ENCODE measurements around the gene ZNF786. TPM values are rescaled to one million over a fixed set of nuclear protein-coding genes. Genes with fewer than 3 reads are reported as not detected.
"Not testable (repeated sequence)": the region's sequence is repeated elsewhere in the genome, so short reads cannot be mapped to it uniquely, and the experiment has no call there.

Gene ZNF786
- total RNA-seq, 2 experiments from 2014 or later = 2.1 to 2.2 TPM

DNA sequence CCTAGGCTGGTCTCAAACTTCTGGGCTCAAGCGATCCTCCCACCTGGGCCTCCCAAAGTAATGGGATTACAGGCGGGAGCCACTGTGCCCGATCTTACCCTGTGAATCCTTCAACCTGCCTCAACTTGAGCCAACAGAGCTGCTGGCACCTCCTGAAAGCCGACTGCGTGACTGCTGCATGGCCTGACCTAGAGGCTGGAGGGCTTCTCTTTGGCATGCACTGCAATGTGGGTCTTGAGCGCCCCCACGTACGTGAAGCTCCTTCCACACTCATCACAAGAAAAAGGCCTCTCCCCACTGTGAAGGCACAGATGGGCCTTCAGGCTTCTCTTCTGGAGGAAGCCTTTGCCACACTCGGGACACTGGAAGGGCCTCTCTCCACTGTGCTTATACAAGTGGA lies 12.9 kb upstream of the ZNF786 start:
- Mint-ChIP-seq H3K27ac (no peak overlapping the region), H3K9me3 (no peaks in the 10 kb centered on the region), H3K4me1 (ENCODE audit: low read depth) (no peaks in the 10 kb centered on the region), H3K27me3 (ENCODE audit: low read depth) (no peaks in the 10 kb centered on the region), H3K36me3 (ENCODE audit: low read depth) (no peaks in the 10 kb centered on the region), H3K4me3 (no peak overlapping the region)
- CTCF ChIA-PET = interaction anchor here (0.6 to 1.1 kb wide), 3 partner anchors 30 to 45 kb away, joined by 3 read pairs; no protein-coding TSS in a partner anchor
- no peak for DNase-seq
- intact Hi-C loops (cut with micrococcal nuclease) = no loop called here

DNA sequence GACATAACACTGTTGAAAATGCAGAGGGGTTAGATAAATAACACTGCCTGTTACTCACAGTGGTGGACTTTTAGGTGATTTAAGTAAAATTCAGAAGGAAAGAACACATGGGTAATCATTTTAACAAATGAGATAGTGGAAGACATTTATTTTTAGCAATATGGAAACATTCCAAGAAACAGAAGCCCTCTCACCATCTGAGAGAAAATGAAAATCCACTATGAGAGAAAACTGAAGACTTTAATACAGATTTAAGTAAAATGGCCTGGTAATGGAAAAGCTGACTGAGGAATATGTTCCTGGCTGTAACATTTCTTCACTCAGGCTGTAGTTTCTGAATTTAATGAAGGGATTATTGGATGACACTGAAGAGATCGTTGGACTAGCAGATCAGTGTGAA lies 12.1 kb upstream of the ZNF786 start:
- H3K36me3 Mint-ChIP-seq (ENCODE audit: low read depth) = no peaks in the 10 kb centered on the region
- H3K27ac Mint-ChIP-seq = no peak overlapping the region
- CTCF ChIA-PET = no interaction called here
- DNase-seq = no peak
- H3K27me3 Mint-ChIP-seq (ENCODE audit: low read depth) = no peaks in the 10 kb centered on the region
- H3K4me1 Mint-ChIP-seq (ENCODE audit: low read depth) = no peaks in the 10 kb centered on the region
- intact Hi-C loops (cut with micrococcal nuclease) = no loop called here
- H3K9me3 Mint-ChIP-seq = no peaks in the 10 kb centered on the region
- no peak overlapping the region for H3K4me3 Mint-ChIP-seq

DNA sequence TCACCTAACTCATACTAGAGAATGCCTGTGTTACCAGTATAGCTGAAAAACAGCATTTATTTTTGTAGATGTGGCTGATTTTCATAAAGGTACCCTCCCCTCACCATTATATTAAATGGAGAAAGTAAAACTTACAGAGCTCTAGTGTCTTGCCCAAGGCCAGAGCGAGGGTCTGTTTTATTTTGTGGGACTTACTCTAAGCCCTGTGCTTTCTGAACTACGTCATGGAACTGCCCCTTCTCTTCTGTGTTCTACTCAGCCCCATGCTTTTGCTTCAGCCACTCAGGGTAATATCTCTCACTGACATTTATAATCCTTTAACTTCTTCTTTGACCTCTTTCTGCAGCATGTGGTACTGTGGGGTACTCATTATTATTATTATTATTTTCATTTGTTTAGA lies 10.3 kb upstream of the ZNF786 start:
- Mint-ChIP-seq H3K4me3 (no peak overlapping the region), H3K36me3 (ENCODE audit: low read depth) (no peaks in the 10 kb centered on the region), H3K4me1 (ENCODE audit: low read depth) (no peaks in the 10 kb centered on the region), H3K27me3 (ENCODE audit: low read depth) (no peaks in the 10 kb centered on the region), H3K27ac (no peak overlapping the region), H3K9me3 (no peaks in the 10 kb centered on the region)
- CTCF ChIA-PET = interaction anchor here (0.6 kb wide), 1 partner anchor 27 kb away, joined by 3 read pairs; no protein-coding TSS in a partner anchor
- intact Hi-C loops (cut with micrococcal nuclease) = no loop called here
- DNase-seq = no peak

DNA sequence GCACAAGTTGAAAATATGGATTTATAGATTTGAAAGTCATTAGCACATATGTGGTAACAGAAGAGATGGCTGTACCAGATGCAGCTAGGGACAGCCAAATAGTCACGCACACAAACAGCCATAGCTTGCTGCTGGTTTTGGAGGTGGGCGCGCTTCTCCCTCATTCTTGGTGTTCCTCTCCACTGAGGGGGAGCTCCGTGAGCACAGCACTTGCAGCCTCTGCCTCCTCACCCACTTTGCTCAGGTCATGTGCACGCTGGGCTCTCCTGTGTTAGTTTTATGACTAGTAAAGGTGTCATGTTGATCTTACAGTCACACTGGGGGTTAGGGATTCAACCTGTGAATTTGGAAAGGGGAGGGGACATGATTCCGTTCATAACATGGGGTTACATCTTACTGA lies 8.5 kb upstream of the ZNF786 start:
- no peak for DNase-seq
- H3K9me3 Mint-ChIP-seq = no peaks in the 10 kb centered on the region
- intact Hi-C loops (cut with micrococcal nuclease) = no loop called here
- no peak overlapping the region for H3K27ac Mint-ChIP-seq
- CTCF ChIA-PET = interaction anchor here (1.3 kb wide), 1 partner anchor 92 kb away, joined by 4 read pairs; no protein-coding TSS in a partner anchor
- H3K36me3 Mint-ChIP-seq (ENCODE audit: low read depth) = no peaks in the 10 kb centered on the region
- H3K4me3 Mint-ChIP-seq = no peak overlapping the region
- no peaks in the 10 kb centered on the region for H3K27me3 Mint-ChIP-seq (ENCODE audit: low read depth)
- H3K4me1 Mint-ChIP-seq (ENCODE audit: low read depth) = no peaks in the 10 kb centered on the region

DNA sequence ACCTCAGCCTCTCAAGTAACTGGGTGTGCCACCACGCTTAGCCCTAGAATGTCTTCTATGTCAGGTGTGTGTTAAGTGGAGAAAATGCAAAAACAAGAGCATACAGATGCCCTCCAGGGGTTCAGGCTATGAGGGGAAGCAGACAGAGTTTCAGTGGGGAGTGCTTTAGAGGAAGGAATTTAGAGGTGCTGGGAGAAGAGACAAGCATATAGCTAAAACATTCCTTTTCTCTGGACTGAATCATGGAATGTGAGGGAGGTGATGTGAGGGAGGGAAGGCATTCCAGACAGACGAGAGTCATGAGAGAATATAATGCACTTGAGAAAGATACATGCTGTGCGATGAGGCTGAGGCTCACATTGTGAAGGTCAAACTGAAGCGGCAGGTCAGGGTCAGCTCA lies 6.6 kb upstream of the ZNF786 start:
- DNase-seq = no peak
- intact Hi-C loops (cut with micrococcal nuclease) = no loop called here
- no peaks in the 10 kb centered on the region for H3K9me3 Mint-ChIP-seq
- CTCF ChIA-PET = interaction anchor here (0.6 kb wide), 1 partner anchor 157 kb away, joined by 3 read pairs; no protein-coding TSS in a partner anchor
- no peak overlapping the region for H3K4me3 Mint-ChIP-seq
- H3K27ac Mint-ChIP-seq = no peak overlapping the region
- no peaks in the 10 kb centered on the region for H3K4me1 Mint-ChIP-seq (ENCODE audit: low read depth)
- no peaks in the 10 kb centered on the region for H3K27me3 Mint-ChIP-seq (ENCODE audit: low read depth)
- H3K36me3 Mint-ChIP-seq (ENCODE audit: low read depth) = no peaks in the 10 kb centered on the region

DNA sequence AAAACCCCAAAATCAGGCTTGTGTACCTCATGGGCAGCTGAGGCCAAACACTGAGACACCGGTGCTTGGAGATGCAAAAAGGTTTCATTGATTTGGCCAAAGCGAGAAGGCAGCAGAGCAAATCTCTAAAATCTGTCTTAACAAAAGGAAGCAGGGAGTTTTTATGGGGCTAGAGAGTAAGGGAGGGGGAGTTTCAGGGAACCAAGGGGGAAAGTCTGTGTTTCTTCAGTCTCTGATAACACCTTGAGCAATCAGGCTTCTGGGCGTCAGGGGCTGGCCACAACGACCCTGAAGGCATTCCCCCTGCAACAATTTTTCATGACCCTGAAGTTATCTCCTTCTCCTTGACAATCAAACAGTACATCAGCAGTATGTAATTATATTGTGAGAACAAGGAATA lies 2.7 kb upstream of the ZNF786 start:
- H3K4me3 Mint-ChIP-seq = no peak overlapping the region
- DNase-seq = no peak
- no peaks in the 10 kb centered on the region for H3K9me3 Mint-ChIP-seq
- intact Hi-C loops (cut with micrococcal nuclease) = no loop called here
- peaks cover 14% of the 10 kb centered on the region for H3K4me1 Mint-ChIP-seq (ENCODE audit: low read depth)
- no peak overlapping the region for H3K27ac Mint-ChIP-seq
- H3K36me3 Mint-ChIP-seq (ENCODE audit: low read depth) = no peaks in the 10 kb centered on the region
- CTCF ChIA-PET = interaction anchor here (0.6 to 1.8 kb wide), 3 partner anchors 69 to 1693 kb away, joined by 3 to 5 read pairs (median 3); no protein-coding TSS in a partner anchor
- no peaks in the 10 kb centered on the region for H3K27me3 Mint-ChIP-seq (ENCODE audit: low read depth)

DNA sequence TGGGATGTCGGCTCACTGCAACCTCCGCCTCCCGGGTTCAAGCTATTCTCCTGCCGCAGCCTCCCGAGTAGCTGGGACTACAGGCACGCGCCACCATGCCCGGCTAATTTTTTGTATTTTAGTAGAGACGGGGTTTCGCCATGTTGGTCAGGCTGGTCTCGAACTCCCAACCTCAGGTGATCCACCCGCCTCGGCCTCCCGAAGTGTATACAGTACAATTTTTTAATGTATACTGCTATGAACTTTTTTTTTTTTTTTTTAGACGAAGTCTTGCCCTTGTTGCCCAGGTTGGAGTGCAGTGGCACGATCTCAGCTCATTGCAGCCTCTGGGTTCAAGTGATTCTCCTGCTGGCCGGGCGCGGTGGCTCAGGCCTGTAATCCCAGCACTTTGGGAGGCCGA lies 1.7 kb upstream of the ZNF786 start:
- H3K27me3 Mint-ChIP-seq (ENCODE audit: low read depth); H3K9me3 Mint-ChIP-seq; intact Hi-C loops (cut with micrococcal nuclease); DNase-seq; H3K36me3 Mint-ChIP-seq (ENCODE audit: low read depth): not testable (repeated sequence)
- Mint-ChIP-seq H3K4me3 (peak overlapping the region; percentile 29), H3K4me1 (ENCODE audit: low read depth) (peaks cover 18% of the 10 kb centered on the region), H3K27ac (peak overlapping the region; percentile 94)
- CTCF ChIA-PET = interaction anchor here (0.9 to 1.8 kb wide), 2 partner anchors 33 to 87 kb away, joined by 5 to 6 read pairs; partner anchors contain the start of gene ZNF425

DNA sequence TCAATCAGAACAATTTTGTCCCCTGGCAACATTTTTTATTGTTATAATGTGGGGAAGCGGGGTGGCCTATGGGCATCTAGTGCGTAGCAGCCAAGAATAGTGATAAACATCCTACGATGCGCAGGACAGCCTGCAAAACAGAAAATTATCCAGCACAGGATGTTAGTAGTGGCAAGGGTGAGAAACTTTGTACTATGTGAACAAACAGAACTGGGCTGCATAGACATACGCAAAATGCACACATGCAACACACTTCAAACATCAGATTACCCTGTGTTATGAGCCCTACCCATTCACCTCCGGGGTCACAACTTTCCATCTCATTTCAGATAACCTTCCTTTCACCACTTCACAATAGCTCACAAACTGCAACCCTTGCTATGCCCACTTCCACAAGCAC lies 3.1 kb downstream of the ZNF786 start:
- Mint-ChIP-seq H3K27me3 (ENCODE audit: low read depth) (no peaks in the 10 kb centered on the region), H3K4me3 (no peak overlapping the region), H3K4me1 (ENCODE audit: low read depth) (peaks cover 20% of the 10 kb centered on the region), H3K9me3 (peaks cover 11% of the 10 kb centered on the region), H3K36me3 (ENCODE audit: low read depth) (peaks cover 14% of the 10 kb centered on the region), H3K27ac (no peak overlapping the region)
- intact Hi-C loops (cut with micrococcal nuclease) = no loop called here
- DNase-seq = no peak
- CTCF ChIA-PET = interaction anchor here (1.3 to 2.4 kb wide), 3 partner anchors 21 to 82 kb away, joined by 4 to 11 read pairs (median 4); no protein-coding TSS in a partner anchor

DNA sequence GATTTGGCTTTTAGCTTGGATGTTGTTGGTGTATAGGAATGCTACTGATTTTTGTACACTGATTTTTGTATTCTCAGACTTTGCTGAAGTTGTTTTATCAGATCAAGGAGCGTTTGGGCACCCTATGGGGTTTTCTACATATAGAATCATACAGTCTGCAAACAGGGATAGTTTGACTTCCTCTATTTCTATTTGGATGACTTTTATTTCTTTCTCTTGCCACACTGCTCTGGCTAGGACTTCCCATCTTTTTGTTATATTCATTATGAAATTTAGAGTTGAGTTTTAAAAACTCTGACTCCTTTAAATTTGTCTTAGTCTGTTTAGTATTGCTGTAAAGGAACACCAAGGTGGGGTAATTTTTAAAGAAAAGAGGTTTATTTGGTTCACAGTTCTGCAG lies 4.7 kb downstream of the ZNF786 start:
- Mint-ChIP-seq H3K27me3 (ENCODE audit: low read depth) (no peaks in the 10 kb centered on the region), H3K9me3 (peaks cover 11% of the 10 kb centered on the region), H3K36me3 (ENCODE audit: low read depth) (peaks cover 14% of the 10 kb centered on the region), H3K27ac (no peak overlapping the region), H3K4me1 (ENCODE audit: low read depth) (peaks cover 19% of the 10 kb centered on the region), H3K4me3 (no peak overlapping the region)
- CTCF ChIA-PET = interaction anchor here (0.9 to 1.1 kb wide), 2 partner anchors 20 to 77 kb away, joined by 3 to 5 read pairs; no protein-coding TSS in a partner anchor
- intact Hi-C loops (cut with micrococcal nuclease) = no loop called here
- DNase-seq = no peak

DNA sequence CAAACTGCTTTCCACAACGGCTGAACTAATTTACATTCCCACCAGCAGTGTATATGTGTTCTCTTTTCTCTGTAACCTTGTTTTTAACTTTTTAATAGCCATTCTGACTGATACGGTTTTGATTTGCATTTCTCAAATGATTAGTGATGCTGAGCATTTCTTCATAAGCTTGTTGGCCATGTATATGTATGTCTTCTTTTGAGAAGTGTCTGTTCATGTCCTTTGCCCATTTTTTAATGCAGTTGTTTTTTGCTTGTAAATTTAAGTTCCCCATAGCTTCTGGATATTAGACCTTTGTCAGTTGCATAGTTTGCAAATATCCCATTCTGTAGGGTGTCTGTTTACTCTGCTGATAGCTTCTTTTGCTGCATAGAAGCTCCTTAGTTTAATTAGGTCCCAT lies 6.1 kb downstream of the ZNF786 start:
- H3K27me3 Mint-ChIP-seq (ENCODE audit: low read depth) = no peaks in the 10 kb centered on the region
- no peak overlapping the region for H3K27ac Mint-ChIP-seq
- H3K36me3 Mint-ChIP-seq (ENCODE audit: low read depth) = peaks cover 19% of the 10 kb centered on the region
- peaks cover 11% of the 10 kb centered on the region for H3K9me3 Mint-ChIP-seq
- H3K4me1 Mint-ChIP-seq (ENCODE audit: low read depth) = peaks cover 12% of the 10 kb centered on the region
- no peak overlapping the region for H3K4me3 Mint-ChIP-seq
- no peak for DNase-seq
- CTCF ChIA-PET = interaction anchor here (1.5 kb wide), 1 partner anchor 79 kb away, joined by 6 read pairs; no protein-coding TSS in a partner anchor
- intact Hi-C loops (cut with micrococcal nuclease) = no loop called here

DNA sequence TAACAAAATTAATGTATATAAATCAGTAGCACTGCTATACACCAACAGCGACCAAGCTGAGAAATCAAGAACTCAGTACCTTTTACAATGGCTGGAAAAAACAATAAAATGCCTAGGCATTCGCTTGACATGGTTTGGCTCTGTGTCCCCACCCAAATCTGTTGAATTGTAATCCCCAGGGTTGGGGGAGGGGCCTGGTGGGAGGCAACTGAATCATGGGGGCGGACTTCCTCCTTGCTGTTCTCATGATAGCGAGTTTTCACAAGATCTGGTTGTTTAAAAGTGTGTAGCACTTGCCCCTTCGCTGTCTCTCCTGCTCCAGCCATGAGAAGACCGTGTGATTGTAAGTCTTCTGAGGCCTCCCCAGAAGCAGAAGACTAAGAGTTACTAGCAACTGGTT lies 8.6 kb downstream of the ZNF786 start:
- peaks cover 11% of the 10 kb centered on the region for H3K9me3 Mint-ChIP-seq
- H3K27me3 Mint-ChIP-seq (ENCODE audit: low read depth) = no peaks in the 10 kb centered on the region
- peaks cover 17% of the 10 kb centered on the region for H3K36me3 Mint-ChIP-seq (ENCODE audit: low read depth)
- CTCF ChIA-PET = interaction anchor here (0.6 kb wide), 1 partner anchor 43 kb away, joined by 3 read pairs; no protein-coding TSS in a partner anchor
- intact Hi-C loops (cut with micrococcal nuclease) = no loop called here
- DNase-seq = no peak
- H3K4me1 Mint-ChIP-seq (ENCODE audit: low read depth) = peaks cover 3% of the 10 kb centered on the region
- no peak overlapping the region for H3K27ac Mint-ChIP-seq
- H3K4me3 Mint-ChIP-seq = no peak overlapping the region

DNA sequence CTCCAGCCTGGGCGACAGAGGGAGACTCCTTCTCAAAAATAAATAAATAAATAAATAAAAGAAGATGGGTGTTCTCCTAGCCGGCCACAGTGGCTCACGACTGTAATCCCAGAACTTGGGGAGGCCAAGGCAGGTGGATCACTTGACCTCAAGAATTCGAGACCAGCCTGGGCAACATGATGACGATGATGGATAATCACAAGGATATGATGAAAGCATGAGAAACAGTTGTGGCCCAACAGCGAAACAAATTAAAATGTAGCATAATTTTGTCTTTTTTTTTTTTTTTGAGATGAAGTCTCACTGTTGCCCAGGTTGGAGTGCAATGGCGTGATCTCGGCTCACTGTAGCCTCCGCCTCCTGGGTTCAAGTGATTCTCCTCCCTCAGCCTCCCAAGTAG lies 12.9 kb downstream of the ZNF786 start:
- Mint-ChIP-seq H3K27ac (no peak overlapping the region), H3K4me3 (no peak overlapping the region), H3K4me1 (ENCODE audit: low read depth) (peaks cover 9% of the 10 kb centered on the region), H3K36me3 (ENCODE audit: low read depth) (peaks cover 6% of the 10 kb centered on the region), H3K27me3 (ENCODE audit: low read depth) (no peaks in the 10 kb centered on the region), H3K9me3 (no peaks in the 10 kb centered on the region)
- intact Hi-C loops (cut with micrococcal nuclease) = no loop called here
- DNase-seq = no peak
- CTCF ChIA-PET = interaction anchor here (1.4 kb wide), 1 partner anchor 13 kb away, joined by 4 read pairs; no protein-coding TSS in a partner anchor

DNA sequence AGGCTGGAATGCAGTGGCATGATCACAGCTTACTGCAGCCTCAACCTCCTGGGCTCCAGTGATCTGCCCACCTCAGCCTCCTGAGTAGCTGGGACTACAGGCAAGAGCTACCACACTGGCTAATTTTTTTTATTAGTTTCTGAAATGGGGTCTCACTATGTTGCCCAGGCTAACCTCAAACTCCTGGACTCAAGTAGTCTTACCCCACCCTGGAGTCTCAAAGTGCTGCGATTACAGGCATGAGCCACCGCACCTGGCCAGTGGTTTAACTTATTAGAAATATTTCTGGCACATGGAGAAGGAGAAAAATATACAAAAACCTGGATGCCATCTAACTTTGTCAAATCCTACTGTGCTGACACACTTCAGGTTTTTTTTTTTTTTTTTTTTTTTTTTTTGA lies 15.2 kb downstream of the ZNF786 start:
- CTCF ChIA-PET = interaction anchor here (1.0 to 1.5 kb wide), 2 partner anchors 10 to 20 kb away, joined by 3 to 4 read pairs; no protein-coding TSS in a partner anchor
- Mint-ChIP-seq H3K4me3 (no peak overlapping the region), H3K27ac (no peak overlapping the region), H3K9me3 (no peaks in the 10 kb centered on the region), H3K4me1 (ENCODE audit: low read depth) (peaks cover 8% of the 10 kb centered on the region), H3K27me3 (ENCODE audit: low read depth) (no peaks in the 10 kb centered on the region), H3K36me3 (ENCODE audit: low read depth) (peaks cover 5% of the 10 kb centered on the region)
- DNase-seq = no peak
- intact Hi-C loops (cut with micrococcal nuclease) = no loop called here

Data from activated naive CD4-positive, alpha-beta T cell treated with anti-CD3 and anti-CD28 coated beads for 36 hours (primary cell).